ENCODE measurements around the gene RNF222.
"Not testable (repeated sequence)": the region's sequence is repeated elsewhere in the genome, so short reads cannot be mapped to it uniquely, and the experiment has no call there.

RNF222 gene

DNA sequence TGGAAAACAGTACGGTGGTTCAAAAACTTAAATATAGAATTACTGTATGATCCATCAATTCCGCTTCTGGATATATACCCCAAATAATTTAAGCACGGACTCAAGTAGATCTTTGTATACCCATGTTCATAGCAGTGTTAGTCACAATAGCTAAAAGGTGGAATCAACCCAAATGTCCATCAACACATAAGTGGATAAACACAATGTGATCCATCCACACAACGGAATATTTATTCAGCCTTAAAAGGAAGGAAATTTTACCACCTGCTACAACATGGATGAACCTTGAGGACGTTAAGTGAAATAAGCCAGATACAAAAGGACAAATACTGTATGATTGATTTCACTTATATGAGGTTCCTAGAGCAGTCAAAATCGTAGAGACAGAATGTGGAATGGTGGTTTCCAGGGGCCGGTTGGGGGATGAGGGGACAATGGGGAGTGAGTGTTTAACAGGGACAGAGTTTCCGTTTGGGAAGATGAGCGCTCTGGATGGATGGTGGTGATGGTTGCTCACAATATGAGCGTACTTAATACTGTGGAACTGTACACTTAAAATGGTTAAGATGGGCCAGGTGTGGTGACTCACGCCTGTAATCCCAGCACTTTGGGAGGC, 5.4 kb upstream of the RNF222 start:
- TF ChIP-seq CTCF (IDR thresholded peaks at IDR 0.05; ENCODE audit: insufficient read depth, low read length, poor library complexity, severe bottlenecking) = no peak
- Histone ChIP-seq H3K36me3 (ENCODE audit: control insufficient read depth, insufficient read depth, low read length) (no peaks in the 10 kb centered on the region), H3K27me3 (replicated peaks; ENCODE audit: control insufficient read depth, insufficient read depth, low read length) (no peaks in the 10 kb centered on the region), H3K4me3 (replicated peaks; ENCODE audit: low read depth, low read length) (no peak overlapping the region)
- DNase-seq (ENCODE audit: extremely low read depth, insufficient read length) = no peak

DNA sequence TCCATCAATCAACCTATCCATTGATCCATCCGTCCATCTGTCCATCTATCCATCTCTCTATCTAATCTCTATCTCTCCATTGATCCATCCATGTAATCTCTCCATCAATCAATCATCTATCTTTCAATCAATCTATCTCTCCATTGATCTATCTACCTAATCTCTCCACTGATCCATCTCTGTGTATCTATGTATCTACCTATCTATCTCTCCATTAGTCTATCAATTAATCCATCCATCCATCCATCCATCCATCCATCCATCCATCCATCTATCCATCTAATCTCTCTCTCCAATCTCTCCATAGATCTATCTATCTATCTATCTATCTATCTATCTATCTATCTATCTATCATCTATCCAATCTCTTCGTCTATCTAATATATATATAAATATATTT, 3.5 kb upstream of the RNF222 start:
- no peak for TF ChIP-seq CTCF (IDR thresholded peaks at IDR 0.05; ENCODE audit: insufficient read depth, low read length, poor library complexity, severe bottlenecking)
- H3K36me3 ChIP-seq (ENCODE audit: control insufficient read depth, insufficient read depth, low read length) = no peaks in the 10 kb centered on the region
- H3K27me3 ChIP-seq (replicated peaks; ENCODE audit: control insufficient read depth, insufficient read depth, low read length) = no peaks in the 10 kb centered on the region
- H3K4me3 ChIP-seq (replicated peaks; ENCODE audit: low read depth, low read length) = no peak overlapping the region
- DNase-seq (ENCODE audit: extremely low read depth, insufficient read length) = no peak

GRCh38 chr17:8398980-8399379, 1.4 kb upstream of the RNF222 start:
- Histone ChIP-seq H3K36me3 (ENCODE audit: control insufficient read depth, insufficient read depth, low read length) (no peaks in the 10 kb centered on the region), H3K4me3 (replicated peaks; ENCODE audit: low read depth, low read length) (no peak overlapping the region), H3K27me3 (replicated peaks; ENCODE audit: control insufficient read depth, insufficient read depth, low read length) (no peaks in the 10 kb centered on the region)
- TF ChIP-seq CTCF (IDR thresholded peaks at IDR 0.05; ENCODE audit: insufficient read depth, low read length, poor library complexity, severe bottlenecking) = no peak
- no peak for DNase-seq (ENCODE audit: extremely low read depth, insufficient read length)

DNA sequence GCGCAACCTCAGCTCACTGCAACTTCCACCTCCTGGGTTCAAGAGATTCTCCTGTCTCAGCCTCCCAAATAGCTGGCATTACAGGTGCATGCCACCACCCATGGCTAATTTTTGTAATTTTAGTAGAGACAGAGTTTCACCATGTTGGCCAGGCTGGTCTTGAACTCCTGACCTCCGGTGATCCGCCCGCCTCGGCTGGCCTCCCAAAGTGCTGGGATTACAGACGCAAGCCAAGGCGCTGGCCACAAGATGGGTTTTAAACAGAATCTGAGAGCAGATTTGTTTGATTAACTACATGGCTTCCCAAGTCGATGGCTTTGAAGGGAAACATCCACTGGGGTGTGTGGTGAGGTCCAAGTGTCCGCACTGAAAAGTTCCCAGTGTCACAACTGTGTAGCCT, 3.1 kb downstream of the RNF222 start:
- not testable (repeated sequence) for H3K4me3 ChIP-seq (replicated peaks; ENCODE audit: low read depth, low read length); H3K27me3 ChIP-seq (replicated peaks; ENCODE audit: control insufficient read depth, insufficient read depth, low read length); DNase-seq (ENCODE audit: extremely low read depth, insufficient read length); H3K36me3 ChIP-seq (ENCODE audit: control insufficient read depth, insufficient read depth, low read length)

GRCh38 chr17:8393470-8394231, 4.0 kb downstream of the RNF222 start:
- H3K27me3 ChIP-seq (replicated peaks; ENCODE audit: control insufficient read depth, insufficient read depth, low read length) = no peaks in the 10 kb centered on the region

More at GRCh38 chr17:8393470-8394231, 4.0 kb downstream of the RNF222 start:
- Histone ChIP-seq H3K36me3 (ENCODE audit: control insufficient read depth, insufficient read depth, low read length) (no peaks in the 10 kb centered on the region), H3K4me3 (replicated peaks; ENCODE audit: low read depth, low read length) (no peak overlapping the region)
- DNase-seq (ENCODE audit: extremely low read depth, insufficient read length) = no peak
- no peak for TF ChIP-seq CTCF (IDR thresholded peaks at IDR 0.05; ENCODE audit: insufficient read depth, low read length, poor library complexity, severe bottlenecking)
